HepG2 (cell line): ENCODE results near the gene RPS23. TPM values are rescaled to one million over a fixed set of nuclear protein-coding genes. Genes with fewer than 3 reads are reported as not detected.

Experiments
- ATAC-seq: fragments of 200-7000 bp; cut with Tn5 transposase; 3 replicates; pipeline ENCODE4 v1.9.1; 2020; ENCODE audit warnings: mild to moderate bottlenecking, moderate library complexity
- BruUV-seq: library from RNA; stranded (reverse); fragments of 400-500 nt; replicated peaks from 2 replicates; lab custom pipeline; 2021; lab: Mats Ljungman, UMichigan
- CTCF ChIA-PET: fragments of 300-600 bp; formaldehyde crosslinking; extraction: SDS; loops from one replicate; lab custom pipeline; 2021; ENCODE audit warnings: low total read pairs, inconsistent platforms, low intra/inter-chr PET ratio; lab: Yijun Ruan, JAX
- POLR2A ChIA-PET: fragments of 350-600 bp; sonication (Branson Sonifier 250); formaldehyde crosslinking; loops from one replicate; lab custom pipeline; 2020; ENCODE audit warnings: antibody characterized with exemption, inconsistent platforms; lab: Yijun Ruan, JAX
- DNase-seq: peaks from one replicate; pipeline ENCODE4 v3.0.0-alpha.2; 2015; ENCODE audit warnings: low spot score
- FAIRE-seq: peaks from 3 replicates; lab custom pipeline; 2011; peaks lifted over from hg19 to GRCh38; lab: Jason Lieb, UNC
- H2AFZ ChIP-seq: one replicate; pipeline ENCODE4 v1.6.1; 2011; ENCODE audit warnings: low read length, inconsistent platforms
- H3K27ac ChIP-seq: fragments of 300-600 bp; 3 replicates; pipeline ENCODE4 v1.8.0; 2011; ENCODE audit warnings: mixed run types, mild to moderate bottlenecking, mixed read lengths, low read length, inconsistent platforms; ENCODE audit not compliant: insufficient read depth; ENCODE audit errors: extremely low read length
- H3K27me3 ChIP-seq, 2 experiments: fragments of 200-600 bp in 1 of 2; 2 replicates in 1 of 2; 3 replicates in 1 of 2; pipeline versions ENCODE4 v1.6.0 to v1.8.0; 2011; ENCODE audit warnings: low read length in 2 of 2, mild to moderate bottlenecking in 2 of 2, moderate library complexity in 2 of 2, inconsistent platforms in 1 of 2; ENCODE audit not compliant: insufficient read depth in 2 of 2, control insufficient read depth in 1 of 2
- H3K36me3 ChIP-seq, 2 experiments: fragments of 200-600 bp in 1 of 2; replicated peaks in 1 of 2; 2 replicates in 1 of 2; 3 replicates in 1 of 2; pipeline versions ENCODE4 v1.5.1 to v1.8.0; 2011; ENCODE audit warnings: low read length in 2 of 2, inconsistent platforms in 1 of 2; ENCODE audit not compliant: insufficient read depth in 2 of 2, control insufficient read depth in 1 of 2
- H3K4me1 ChIP-seq: 2 replicates; pipeline ENCODE4 v1.5.1; 2012; ENCODE audit warnings: low read length, inconsistent platforms; ENCODE audit not compliant: insufficient read depth
- H3K4me2 ChIP-seq: 2 replicates; pipeline ENCODE4 v1.6.0; 2011; ENCODE audit warnings: low read depth, low read length, inconsistent platforms
- H3K4me3 ChIP-seq, 3 experiments: fragments of 200-600 bp in 1 of 3; sonication (generic), shearing (Covaris generic) in 1 of 3; replicated peaks in 1 of 3; 2 replicates each; pipeline ENCODE4 v1.5.1; 2011 to 2016; ENCODE audit warnings: low read length in 3 of 3, inconsistent platforms in 2 of 3, low read depth in 2 of 3, mild to moderate bottlenecking in 2 of 3, control low read depth in 1 of 3, mixed read lengths in 1 of 3; ENCODE audit not compliant: insufficient read depth in 1 of 3
- H3K79me2 ChIP-seq: one replicate; pipeline ENCODE4 v1.6.1; 2011; ENCODE audit warnings: low read length, inconsistent platforms; ENCODE audit not compliant: insufficient read depth
- H3K9ac ChIP-seq: 2 replicates; pipeline ENCODE4 v1.6.0; 2011; ENCODE audit warnings: mild to moderate bottlenecking, low read depth, low read length, inconsistent platforms; ENCODE audit not compliant: insufficient read depth
- H3K9me3 ChIP-seq: 2 replicates; pipeline ENCODE4 v1.5.1; 2012; ENCODE audit warnings: mild to moderate bottlenecking, low read length
- H4K20me1 ChIP-seq: 2 replicates; pipeline ENCODE4 v1.6.0; 2011; ENCODE audit warnings: inconsistent platforms, mild to moderate bottlenecking, low read length, moderate library complexity; ENCODE audit not compliant: insufficient read depth
- ARID2 ChIP-seq: sonication (generic); formaldehyde crosslinking; IDR thresholded peaks from 2 replicates; pipeline ENCODE4 v1.8.1; 2022; ENCODE audit warnings: mild to moderate bottlenecking, missing genetic modification reagents, borderline replicate concordance
- CBX1 ChIP-seq: IDR thresholded peaks from one replicate; pipeline ENCODE4 v1.6.1; 2016; ENCODE audit warnings: antibody characterized with exemption, low read depth
- CCDC6 ChIP-seq: sonication (generic); formaldehyde crosslinking; IDR thresholded peaks from 2 replicates; pipeline ENCODE4 v1.8.1; 2022; ENCODE audit warnings: mild to moderate bottlenecking, missing genetic modification reagents, moderate library complexity
- DMAP1 ChIP-seq: IDR thresholded peaks from 2 replicates; pipeline ENCODE4 v1.6.1; 2016
- GLMP ChIP-seq: sonication (generic); formaldehyde crosslinking; IDR thresholded peaks from 2 replicates; pipeline ENCODE4 v1.9.0; 2021; ENCODE audit warnings: missing genetic modification reagents, mild to moderate bottlenecking, borderline replicate concordance
- JUNB ChIP-seq: sonication (generic); formaldehyde crosslinking; IDR thresholded peaks from 2 replicates; pipeline ENCODE4 v1.8.0; 2022; ENCODE audit warnings: missing genetic modification reagents, mild to moderate bottlenecking, borderline replicate concordance
- RBFOX2 ChIP-seq: fragments of 200-400 bp; formaldehyde crosslinking; IDR thresholded peaks from 2 replicates; pipeline ENCODE4 v1.6.1; 2017; ENCODE audit warnings: low read depth, mild to moderate bottlenecking, low read length
- SP1 ChIP-seq, 2 experiments: fragments of 450-650 bp in 1 of 2; sonication (generic) in 1 of 2; formaldehyde crosslinking in 1 of 2; IDR thresholded peaks; 2 replicates each; pipeline versions ENCODE4 v1.4.0 to v1.6.1; 2016 to 2020; ENCODE audit warnings: missing genetic modification reagents in 1 of 2
- TBL1XR1 ChIP-seq: fragments of 150-350 bp; IDR thresholded peaks from 2 replicates; pipeline ENCODE4 v1.6.1; 2014; ENCODE audit warnings: borderline replicate concordance, low read length; ENCODE audit not compliant: partially characterized antibody
- THAP8 ChIP-seq: sonication (generic); formaldehyde crosslinking; IDR thresholded peaks from 2 replicates; pipeline ENCODE4 v1.5.1; 2020; ENCODE audit warnings: missing genetic modification reagents, mild to moderate bottlenecking, borderline replicate concordance
- U2AF1 ChIP-seq: fragments of 200-400 bp; formaldehyde crosslinking; optimal IDR thresholded peaks from 2 replicates; pipeline ENCODE3; 2017; ENCODE audit warnings: mild to moderate bottlenecking, low read depth, low read length
- ZBTB25 ChIP-seq: IDR thresholded peaks from 2 replicates; pipeline ENCODE4 v1.6.1; 2018; ENCODE audit warnings: missing genetic modification reagents
- ZNF224 ChIP-seq: sonication (generic); formaldehyde crosslinking; IDR thresholded peaks from 2 replicates; pipeline ENCODE4 v1.5.0; 2020; ENCODE audit warnings: mild to moderate bottlenecking, missing genetic modification reagents
- ZNF260 ChIP-seq: sonication (generic); formaldehyde crosslinking; IDR thresholded peaks from 2 replicates; pipeline ENCODE4 v1.4.0; 2020; ENCODE audit warnings: missing genetic modification reagents, low read depth, mild to moderate bottlenecking, borderline replicate concordance
- ZNF275 ChIP-seq: sonication (generic); formaldehyde crosslinking; IDR thresholded peaks from 2 replicates; pipeline ENCODE4 v1.8.0; 2022; ENCODE audit warnings: missing genetic modification reagents, mild to moderate bottlenecking, inconsistent platforms, borderline replicate concordance
- ZNF83 ChIP-seq: sonication (generic); formaldehyde crosslinking; IDR thresholded peaks from 2 replicates; pipeline ENCODE4 v1.4.0; 2020; ENCODE audit warnings: missing genetic modification reagents, mild to moderate bottlenecking, borderline replicate concordance
- WGBS: methylation state at CpG from one replicate; pipeline ENCODE4 v1.1.6; 2017; ENCODE audit warnings: low lambda C conversion rate; 5-methylcytosine and 5-hydroxymethylcytosine counted together
- in situ Hi-C: cut with HindIII; loops from 2 replicates; pipeline ENCODE4 v1.10.0; 2017; ENCODE audit warnings: low pct_unique_long_range_greater_than_20kb; ENCODE audit not compliant: extremely low pct_ligation_motif_present
- intact Hi-C: fragments of 100-400 bp; cut with micrococcal nuclease; formaldehyde crosslinking; loops from one replicate; pipeline ENCODE4 v1.10.0; 2022; ENCODE audit not compliant: unreplicated experiment
- polyA plus RNA-seq, 8 experiments: library from polyadenylated mRNA; depleted of rRNA in 3 of 8; stranded (reverse) in 7 of 8; unstranded in 1 of 8; fragments of >200 nt; fragmentation: Illumina TruSeq in 4 of 8; extraction: Trizol in 4 of 8; gene quantifications; 2 replicates each; pipeline versions ENCODE4 v1.2.1 to v1.2.3, GENCODE V29; 2011 to 2016; ENCODE audit warnings: low read depth in 4 of 8, missing spikeins in 1 of 8, mixed read lengths in 1 of 8; ENCODE audit not compliant: insufficient read depth in 1 of 8
- total RNA-seq, 5 experiments: library from RNA; depleted of rRNA; stranded (reverse); fragments of >200 nt; fragmentation: Illumina TruSeq; extraction: Trizol; gene quantifications; 2 replicates each; pipeline ENCODE4 v1.2.3, GENCODE V29; 2016; ENCODE audit warnings: low read depth in 1 of 5

The RPS23 gene
- total and polyA plus RNA-seq, 2 of the 13 experiments (the other 11 are each of a cell fraction or from before 2014, with no cell fraction given), result 3,088 to 3,235 TPM

- TF ChIP-seq ZBTB25 (CRISPR knock-in tag) (no peak), TBL1XR1 (no peak), ZNF224 (no peak)
These were observed 687 bp upstream of the RPS23 start (continued) for GRCh38 chr5:82278711-82279370.

- Histone ChIP-seq H4K20me1 (no peaks in the 10 kb centered on the region; the same call in 1 of the 2 replicates), H3K4me1 (peaks cover 42% of the 10 kb centered on the region), H3K9ac (peak overlapping the region; percentile 98), H3K4me2 (peak overlapping the region; percentile 85), H3K27me3 (no peaks in the 10 kb centered on the region; a peak in 1 of 5 replicates), H3K36me3 (peaks cover 11 to 23% of the 10 kb centered on the region in 2 experiments), H2AFZ (no peak overlapping the region), H3K9me3 (no peaks in the 10 kb centered on the region), H3K79me2 (peaks cover 31% of the 10 kb centered on the region), H3K4me3 (peak overlapping the region; percentile 77 to 94 (median 83)), H3K27ac (peak overlapping the region; percentile 83)
- intact Hi-C loops (no loop called here), in situ Hi-C loops (no loop called here)
- ChIA-PET POLR2A (interaction anchor here (1.0 to 2.4 kb wide), 5 partner anchors 9 to 1286 kb away, joined by 3 to 12 read pairs (median 5); partner anchors contain the start of gene ATG10), CTCF (no interaction called here)
- DNase-seq, result no peak
- WGBS, result 2% methylated on average over 15 of the region's 15 CpGs
- no peak for FAIRE-seq
- no peak for ATAC-seq
- no TSS peak for BruUV-seq
- TF ChIP-seq JUNB (CRISPR knock-in tag) (no peak), GLMP (CRISPR knock-in tag) (no peak), CCDC6 (CRISPR knock-in tag) (no peak), CBX1 (no peak), SP1 (IDR thresholded peaks at IDR 0.05) (no peak), SP1 (CRISPR knock-in tag; IDR thresholded peaks at IDR 0.05) (no peak), ARID2 (no peak), ZNF275 (CRISPR knock-in tag) (no peak), RBFOX2 (no peak), ZNF260 (CRISPR knock-in tag) (no peak), U2AF1 (no peak), DMAP1 (CRISPR knock-in tag) (no peak), ZNF83 (CRISPR knock-in tag) (no peak), THAP8 (CRISPR knock-in tag) (0 out of 2 replicates have a peak, but pooled peaks have one; percentile 7)
These were observed 554 bp downstream of the RPS23 start for GRCh38 chr5:82277613-82277986.
